Measurements from ENCODE around the gene MED12L.

Gene MED12L

DNA sequence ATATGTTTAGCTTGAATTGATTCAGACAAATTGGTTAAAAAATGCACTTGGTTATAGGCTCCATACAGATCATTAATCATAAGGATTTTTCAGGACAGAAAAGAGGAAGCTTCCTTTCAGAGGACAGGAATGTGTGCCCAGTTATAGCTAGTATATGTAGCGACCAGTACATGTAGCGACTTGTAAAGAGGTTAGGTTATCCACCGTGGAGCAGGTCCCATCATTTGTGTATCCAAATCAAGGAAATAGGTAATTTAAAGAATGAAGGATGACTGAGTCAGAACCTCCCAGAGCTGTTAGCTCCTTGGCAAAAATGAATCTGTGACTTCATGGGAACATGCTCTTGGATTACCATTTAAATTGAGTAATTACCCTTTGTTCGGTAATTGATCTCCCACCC lies 314.9 kb downstream of the MED12L start:
- no peak overlapping the region for H3K4me3 ChIP-seq (IDR thresholded peaks at IDR 0.05; ENCODE audit: insufficient read depth, low read depth, low read length)
- no peaks in the 10 kb centered on the region for H3K79me2 ChIP-seq (ENCODE audit: insufficient read depth, low read depth)
- no peak overlapping the region for H3K27ac ChIP-seq
- H2AFZ ChIP-seq (ENCODE audit: low read depth), result no peak overlapping the region
- H3K36me3 ChIP-seq (ENCODE audit: insufficient read depth), result no peaks in the 10 kb centered on the region
- no peaks in the 10 kb centered on the region for H3K27me3 ChIP-seq (ENCODE audit: insufficient read depth, low read depth)
- TF ChIP-seq, protein P1, sequence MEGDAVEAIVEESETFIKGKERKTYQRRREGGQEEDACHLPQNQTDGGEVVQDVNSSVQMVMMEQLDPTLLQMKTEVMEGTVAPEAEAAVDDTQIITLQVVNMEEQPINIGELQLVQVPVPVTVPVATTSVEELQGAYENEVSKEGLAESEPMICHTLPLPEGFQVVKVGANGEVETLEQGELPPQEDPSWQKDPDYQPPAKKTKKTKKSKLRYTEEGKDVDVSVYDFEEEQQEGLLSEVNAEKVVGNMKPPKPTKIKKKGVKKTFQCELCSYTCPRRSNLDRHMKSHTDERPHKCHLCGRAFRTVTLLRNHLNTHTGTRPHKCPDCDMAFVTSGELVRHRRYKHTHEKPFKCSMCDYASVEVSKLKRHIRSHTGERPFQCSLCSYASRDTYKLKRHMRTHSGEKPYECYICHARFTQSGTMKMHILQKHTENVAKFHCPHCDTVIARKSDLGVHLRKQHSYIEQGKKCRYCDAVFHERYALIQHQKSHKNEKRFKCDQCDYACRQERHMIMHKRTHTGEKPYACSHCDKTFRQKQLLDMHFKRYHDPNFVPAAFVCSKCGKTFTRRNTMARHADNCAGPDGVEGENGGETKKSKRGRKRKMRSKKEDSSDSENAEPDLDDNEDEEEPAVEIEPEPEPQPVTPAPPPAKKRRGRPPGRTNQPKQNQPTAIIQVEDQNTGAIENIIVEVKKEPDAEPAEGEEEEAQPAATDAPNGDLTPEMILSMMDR (conservative IDR thresholded peaks at IDR 0.05; ENCODE audit: low read depth, low read length), result no peak
- no peak overlapping the region for H3K9ac ChIP-seq
- H4K20me1 ChIP-seq (ENCODE audit: insufficient read depth), result no peaks in the 10 kb centered on the region
- H3K4me2 ChIP-seq, result no peak overlapping the region
- no peaks in the 10 kb centered on the region for H3K4me1 ChIP-seq (ENCODE audit: low read depth, poor library complexity, severe bottlenecking)

DNA sequence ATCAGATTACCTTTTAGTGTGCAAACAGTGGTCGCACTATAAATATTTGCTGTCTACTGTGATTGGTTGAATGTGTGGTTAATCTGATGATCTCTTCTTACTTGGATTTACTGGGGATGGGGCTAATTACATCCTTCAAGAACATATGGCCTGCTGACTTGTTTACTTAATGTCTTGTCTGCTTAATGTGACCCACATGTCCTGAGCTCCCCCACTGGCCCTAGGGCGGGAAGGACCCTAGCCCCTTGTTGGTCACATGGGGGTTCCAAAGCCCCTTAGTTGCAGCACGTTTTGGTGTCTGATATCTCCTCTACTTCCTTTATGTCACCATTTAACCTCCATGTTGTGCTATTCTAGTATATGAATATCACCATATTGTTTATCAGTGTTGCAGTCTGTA lies 316.9 kb downstream of the MED12L start:
- Histone ChIP-seq H3K36me3 (ENCODE audit: insufficient read depth) (no peaks in the 10 kb centered on the region), H3K4me1 (ENCODE audit: low read depth, poor library complexity, severe bottlenecking) (no peaks in the 10 kb centered on the region), H3K9ac (no peak overlapping the region), H3K4me2 (no peak overlapping the region), H2AFZ (ENCODE audit: low read depth) (no peak overlapping the region), H3K27ac (no peak overlapping the region), H3K79me2 (ENCODE audit: insufficient read depth, low read depth) (no peaks in the 10 kb centered on the region), H3K4me3 (IDR thresholded peaks at IDR 0.05; ENCODE audit: insufficient read depth, low read depth, low read length) (no peak overlapping the region), H4K20me1 (ENCODE audit: insufficient read depth) (no peaks in the 10 kb centered on the region), H3K27me3 (ENCODE audit: insufficient read depth, low read depth) (no peaks in the 10 kb centered on the region)
- TF ChIP-seq, protein P1 (conservative IDR thresholded peaks at IDR 0.05; ENCODE audit: low read depth, low read length), result no peak

DNA sequence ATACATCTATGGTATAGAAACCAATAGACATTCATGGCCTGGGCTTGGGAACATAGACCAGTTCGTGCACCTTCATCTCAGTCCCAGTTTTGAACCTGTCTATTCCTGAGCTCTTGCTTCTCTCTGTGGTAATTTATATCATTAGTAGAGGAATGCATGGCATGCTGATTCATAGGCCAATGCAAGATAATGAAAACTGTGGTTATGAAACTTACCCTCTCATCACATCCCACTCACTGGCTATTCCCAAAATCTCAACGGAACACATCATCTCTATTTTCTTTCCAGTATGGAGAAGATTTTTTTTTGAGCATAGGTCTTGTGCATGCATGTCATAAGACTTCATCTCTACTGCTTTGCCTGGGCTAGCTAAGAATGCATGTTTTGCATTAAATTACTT lies 317.8 kb downstream of the MED12L start:
- no peaks in the 10 kb centered on the region for H3K4me1 ChIP-seq (ENCODE audit: low read depth, poor library complexity, severe bottlenecking)
- H2AFZ ChIP-seq (ENCODE audit: low read depth), result no peak overlapping the region
- H3K4me2 ChIP-seq, result no peak overlapping the region
- no peak overlapping the region for H3K27ac ChIP-seq
- TF ChIP-seq, protein P1 (conservative IDR thresholded peaks at IDR 0.05; ENCODE audit: low read depth, low read length), result no peak
- H3K9ac ChIP-seq, result no peak overlapping the region
- no peaks in the 10 kb centered on the region for H3K36me3 ChIP-seq (ENCODE audit: insufficient read depth)
- H4K20me1 ChIP-seq (ENCODE audit: insufficient read depth), result no peaks in the 10 kb centered on the region
- H3K4me3 ChIP-seq (IDR thresholded peaks at IDR 0.05; ENCODE audit: insufficient read depth, low read depth, low read length), result no peak overlapping the region
- no peaks in the 10 kb centered on the region for H3K79me2 ChIP-seq (ENCODE audit: insufficient read depth, low read depth)
- H3K27me3 ChIP-seq (ENCODE audit: insufficient read depth, low read depth), result no peaks in the 10 kb centered on the region

DNA sequence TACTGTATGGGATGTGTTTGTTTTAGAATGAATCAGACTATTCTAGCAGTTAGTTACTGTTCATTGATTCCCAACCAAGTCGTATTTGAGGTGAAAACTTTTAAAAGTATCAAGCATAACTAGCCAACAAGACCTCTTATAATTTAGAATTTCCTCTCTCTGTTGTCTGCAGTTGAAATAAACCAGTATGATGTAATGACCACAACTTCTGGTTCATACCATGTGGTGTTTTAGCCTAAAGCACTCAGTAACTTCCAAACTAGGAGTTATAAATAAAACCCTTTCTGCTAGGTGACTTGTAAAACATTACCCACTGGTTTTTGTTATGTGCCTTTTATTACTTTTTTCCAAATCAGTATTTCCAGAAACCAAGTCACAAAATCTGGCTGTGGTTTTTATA lies 318.9 kb downstream of the MED12L start:
- Histone ChIP-seq H3K27me3 (ENCODE audit: insufficient read depth, low read depth) (no peaks in the 10 kb centered on the region), H4K20me1 (ENCODE audit: insufficient read depth) (no peaks in the 10 kb centered on the region), H3K4me1 (ENCODE audit: low read depth, poor library complexity, severe bottlenecking) (no peaks in the 10 kb centered on the region), H3K4me3 (IDR thresholded peaks at IDR 0.05; ENCODE audit: insufficient read depth, low read depth, low read length) (no peak overlapping the region), H3K36me3 (ENCODE audit: insufficient read depth) (no peaks in the 10 kb centered on the region), H3K27ac (no peak overlapping the region), H3K4me2 (no peak overlapping the region), H2AFZ (ENCODE audit: low read depth) (no peak overlapping the region), H3K79me2 (ENCODE audit: insufficient read depth, low read depth) (no peaks in the 10 kb centered on the region), H3K9ac (no peak overlapping the region)
- TF ChIP-seq, protein P1 (conservative IDR thresholded peaks at IDR 0.05; ENCODE audit: low read depth, low read length), result no peak
